Caco-2 (cell line): Measurements from ENCODE around the gene IRF1. TPM values are rescaled to one million over a fixed set of nuclear protein-coding genes. Genes with fewer than 3 reads are reported as not detected.

Experiments
- BruUV-seq: library from RNA; stranded (reverse); fragments of 400-500 nt; replicated peaks from 2 replicates; lab custom pipeline; 2021; lab: Mats Ljungman, UMichigan
- CTCF ChIA-PET: fragments of 300-600 bp; sonication (Branson Sonifier 250); formaldehyde crosslinking; loops from one replicate; lab custom pipeline; 2022; ENCODE audit warnings: antibody characterized with exemption; lab: Charles Lee
- POLR2A ChIA-PET: fragments of 300-600 bp; sonication (Branson Sonifier 250); formaldehyde crosslinking; loops from one replicate; lab custom pipeline; 2022; ENCODE audit warnings: antibody characterized with exemption; lab: Charles Lee
- DNase-seq, 2 experiments: peaks; one replicate each; pipeline versions ENCODE4 v3.0.0 to v3.0.0-alpha.2; 2020 to 2022
- H3K27me3 ChIP-seq: replicated peaks from 2 replicates; pipeline ENCODE4 v1.6.0; 2011; ENCODE audit warnings: low read length; ENCODE audit not compliant: control insufficient read depth, insufficient read depth
- H3K36me3 ChIP-seq: 2 replicates; pipeline ENCODE4 v1.5.1; 2011; ENCODE audit warnings: low read length; ENCODE audit not compliant: control insufficient read depth, insufficient read depth
- H3K4me1 ChIP-seq: fragments of 250-450 bp; sonication (Bioruptor Pico); 2 replicates; pipeline ENCODE4 v1.5.1; 2020; ENCODE audit warnings: mild to moderate bottlenecking
- H3K4me3 ChIP-seq: 2 replicates; pipeline ENCODE4 v1.5.1; 2011; ENCODE audit warnings: low read depth, mild to moderate bottlenecking, control low read depth, low read length
- H3K9me3 ChIP-seq: fragments of 250-450 bp; sonication (Bioruptor Pico); 2 replicates; pipeline ENCODE4 v1.5.1; 2020; ENCODE audit warnings: mild to moderate bottlenecking, moderate library complexity
- H3K27ac Mint-ChIP-seq: one replicate; pipeline ENCODE4 v1.8.0; 2022; ENCODE audit warnings: mixed read lengths; ENCODE audit not compliant: unreplicated experiment
- H3K27me3 Mint-ChIP-seq: one replicate; pipeline ENCODE4 v1.8.0; 2022; ENCODE audit warnings: mixed read lengths; ENCODE audit not compliant: insufficient read depth, unreplicated experiment
- H3K36me3 Mint-ChIP-seq: one replicate; pipeline ENCODE4 v1.8.0; 2022; ENCODE audit warnings: mild to moderate bottlenecking, mixed read lengths; ENCODE audit not compliant: insufficient read depth, unreplicated experiment
- H3K4me1 Mint-ChIP-seq: one replicate; pipeline ENCODE4 v1.8.0; 2022; ENCODE audit warnings: low read depth, mixed read lengths; ENCODE audit not compliant: unreplicated experiment
- H3K4me3 Mint-ChIP-seq: one replicate; pipeline ENCODE4 v1.8.0; 2022; ENCODE audit warnings: mild to moderate bottlenecking, moderate library complexity, mixed read lengths; ENCODE audit not compliant: unreplicated experiment
- H3K9me3 Mint-ChIP-seq: one replicate; pipeline ENCODE4 v1.8.0; 2022; ENCODE audit warnings: mixed read lengths; ENCODE audit not compliant: unreplicated experiment
- CTCF ChIP-seq, 2 experiments: fragments of 200-600 bp in 1 of 2; IDR thresholded peaks; 1 replicate in 1 of 2; 2 replicates in 1 of 2; pipeline versions ENCODE4 v1.5.1 to v1.8.0; 2011 to 2022; ENCODE audit warnings: antibody characterized with exemption in 1 of 2, control low read depth in 1 of 2, inconsistent platforms in 1 of 2, low read depth in 1 of 2, low read length in 1 of 2, mild to moderate bottlenecking in 1 of 2, moderate library complexity in 1 of 2; ENCODE audit not compliant: insufficient read depth in 1 of 2, severe bottlenecking in 1 of 2, unreplicated experiment in 1 of 2
- intact Hi-C: fragments of 100-400 bp; cut with micrococcal nuclease; formaldehyde crosslinking; loops from one replicate; pipeline ENCODE4 v1.10.0; 2022; ENCODE audit not compliant: unreplicated experiment
- total RNA-seq: library from RNA; stranded (reverse); gene quantifications from 2 replicates; pipeline ENCODE4 v1.2.3, GENCODE V29; 2022

Gene IRF1
- total RNA-seq, 1 experiment from 2014 or later = 16.8 TPM

DNA sequence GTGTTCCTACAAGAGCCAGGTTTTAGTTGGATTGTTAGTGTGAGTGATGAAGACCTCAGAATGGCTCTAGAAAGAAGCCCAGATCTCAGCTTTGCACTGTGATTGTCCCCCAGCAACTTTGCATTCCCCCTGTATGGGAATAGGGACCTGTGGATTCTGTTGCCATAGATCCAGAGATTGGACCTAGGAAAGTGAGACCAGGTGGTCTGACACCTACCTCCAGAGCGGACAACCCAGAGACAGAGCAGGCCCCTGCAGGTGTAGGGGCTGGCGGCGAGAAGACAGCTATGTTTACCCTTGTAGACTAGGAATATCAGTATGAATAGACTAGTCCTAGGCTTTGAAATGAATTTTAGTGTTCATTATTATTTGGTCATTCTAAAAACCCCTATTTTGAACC lies 53.6 kb downstream of the IRF1 start:
- H3K9me3 ChIP-seq = no peaks in the 10 kb centered on the region
- no peaks in the 10 kb centered on the region for H3K36me3 ChIP-seq
- no peak for TF ChIP-seq CTCF (IDR thresholded peaks at IDR 0.05; ENCODE audit: insufficient read depth in 1 of 2, low read depth in 1 of 2, low read length in 1 of 2, severe bottlenecking in 1 of 2, unreplicated experiment in 1 of 2)
- no TSS peak for BruUV-seq
- ChIA-PET POLR2A (no interaction called here), CTCF (no interaction called here)
- no peak overlapping the region for H3K4me3 Mint-ChIP-seq
- intact Hi-C loops = no loop called here
- peaks cover 22% of the 10 kb centered on the region for H3K4me1 Mint-ChIP-seq
- H3K4me1 ChIP-seq = peaks cover 14% of the 10 kb centered on the region; the same call in 1 of the 2 replicates
- H3K27me3 Mint-ChIP-seq = no peaks in the 10 kb centered on the region
- peak overlapping the region; percentile 64 for H3K27ac Mint-ChIP-seq
- no peaks in the 10 kb centered on the region for H3K9me3 Mint-ChIP-seq
- H3K4me3 ChIP-seq = no peak overlapping the region
- H3K36me3 Mint-ChIP-seq = no peaks in the 10 kb centered on the region
- DNase-seq = no peak
- no peaks in the 10 kb centered on the region for H3K27me3 ChIP-seq

DNA sequence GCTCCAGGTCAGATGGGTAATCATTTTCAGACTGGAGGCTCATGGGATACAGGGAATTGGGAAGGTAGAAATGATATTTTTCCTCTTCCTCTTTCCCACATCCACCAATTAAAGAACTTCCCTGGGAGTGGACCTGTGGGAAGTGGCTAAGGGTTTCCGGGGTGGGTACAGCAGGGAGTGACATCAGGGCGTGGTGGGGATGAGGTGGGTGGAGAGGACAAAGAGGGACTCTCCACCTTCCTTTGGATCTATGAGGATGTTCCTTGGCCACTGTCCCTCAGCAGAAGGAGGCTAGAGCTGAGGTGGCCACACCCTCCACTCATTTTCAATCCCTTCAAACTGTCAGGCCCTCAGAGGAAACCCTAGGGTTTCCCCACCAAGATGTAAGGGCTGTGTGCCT lies 54.7 kb downstream of the IRF1 start:
- Histone ChIP-seq H3K9me3 (no peaks in the 10 kb centered on the region), H3K4me1 (peaks cover 14% of the 10 kb centered on the region; the same call in 1 of the 2 replicates), H3K4me3 (no peak overlapping the region), H3K36me3 (no peaks in the 10 kb centered on the region), H3K27me3 (no peaks in the 10 kb centered on the region)
- Mint-ChIP-seq H3K9me3 (no peaks in the 10 kb centered on the region), H3K36me3 (no peaks in the 10 kb centered on the region), H3K27me3 (no peaks in the 10 kb centered on the region), H3K4me3 (no peak overlapping the region), H3K27ac (no peak overlapping the region), H3K4me1 (peaks cover 22% of the 10 kb centered on the region)
- ChIA-PET CTCF (no interaction called here), POLR2A (no interaction called here)
- no peak for DNase-seq
- no TSS peak for BruUV-seq
- intact Hi-C loops = no loop called here
- no peak for TF ChIP-seq CTCF (IDR thresholded peaks at IDR 0.05; ENCODE audit: insufficient read depth in 1 of 2, low read depth in 1 of 2, low read length in 1 of 2, severe bottlenecking in 1 of 2, unreplicated experiment in 1 of 2)

DNA sequence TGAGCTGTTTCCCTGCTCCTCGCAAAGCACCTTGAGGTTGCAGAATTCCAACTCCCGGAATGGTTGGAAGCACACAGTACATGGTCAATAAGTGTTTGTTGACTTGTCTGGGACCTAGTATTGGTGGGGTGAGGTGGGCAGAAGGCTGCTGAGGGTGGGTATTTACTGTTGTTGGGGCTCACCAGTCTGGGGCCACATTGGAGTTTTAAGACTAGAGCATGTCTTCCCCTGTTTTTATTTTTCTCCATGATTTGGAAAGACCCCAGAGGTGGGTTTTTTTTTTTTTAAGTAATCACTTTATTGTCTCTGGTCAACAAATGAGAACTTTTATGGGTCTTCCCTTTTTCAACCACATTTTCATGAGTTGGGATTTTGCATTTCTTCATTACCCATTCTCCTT lies 55.1 kb downstream of the IRF1 start:
- Histone ChIP-seq H3K36me3 (no peaks in the 10 kb centered on the region), H3K4me1 (peaks cover 14% of the 10 kb centered on the region), H3K4me3 (no peak overlapping the region), H3K27me3 (no peaks in the 10 kb centered on the region), H3K9me3 (no peaks in the 10 kb centered on the region)
- BruUV-seq = no TSS peak
- no peak for DNase-seq
- H3K9me3 Mint-ChIP-seq = no peaks in the 10 kb centered on the region
- peaks cover 22% of the 10 kb centered on the region for H3K4me1 Mint-ChIP-seq
- TF ChIP-seq CTCF (IDR thresholded peaks at IDR 0.05; ENCODE audit: insufficient read depth in 1 of 2, low read depth in 1 of 2, low read length in 1 of 2, severe bottlenecking in 1 of 2, unreplicated experiment in 1 of 2) = no peak
- intact Hi-C loops = no loop called here
- CTCF ChIA-PET = no interaction called here
- H3K27me3 Mint-ChIP-seq = no peaks in the 10 kb centered on the region
- H3K4me3 Mint-ChIP-seq = no peak overlapping the region
- H3K36me3 Mint-ChIP-seq = no peaks in the 10 kb centered on the region
- POLR2A ChIA-PET = no interaction called here
- H3K27ac Mint-ChIP-seq = no peak overlapping the region
